ENCODE data around the gene LPP.

- TF ChIP-seq CTCF (IDR thresholded peaks at IDR 0.05) (no peak), ZFX (IDR thresholded peaks at IDR 0.05; ENCODE audit: borderline replicate concordance) (no peak)
These were observed 638.8 kb downstream of the LPP start for GRCh38 chr3:188792793-188793192.

Measured in 22Rv1 (cell line).